GM12875 (cell line): ENCODE results near the gene SCUBE2.

Experiments used
- H3K4me3 ChIP-seq: one replicate; pipeline ENCODE4 v1.5.1; 2011; ENCODE audit warnings: low read depth, low read length, control low read depth
- CTCF ChIP-seq: IDR thresholded peaks from 2 replicates; pipeline ENCODE4 v1.5.1; 2011; ENCODE audit warnings: low read depth, mild to moderate bottlenecking, control low read depth, inconsistent platforms, low read length, moderate library complexity, borderline replicate concordance; ENCODE audit not compliant: insufficient read depth

SCUBE2 gene

GRCh38 chr11:9056467-9056866 lies 34.9 kb downstream of the SCUBE2 start:
- TF ChIP-seq CTCF: no peak
- H3K4me3 ChIP-seq: no peak overlapping the region

GRCh38 chr11:9053316-9054035 lies 37.9 kb downstream of the SCUBE2 start:
- no peak for TF ChIP-seq CTCF

GRCh38 chr11:9052316-9052715 lies 39.1 kb downstream of the SCUBE2 start:
- no peak for TF ChIP-seq CTCF
- H3K4me3 ChIP-seq: no peak overlapping the region

More at GRCh38 chr11:9053316-9054035, 37.9 kb downstream of the SCUBE2 start:
- H3K4me3 ChIP-seq: no peak overlapping the region

- H3K4me3 ChIP-seq: no peak overlapping the region
- TF ChIP-seq CTCF: no peak
Measured at GRCh38 chr11:9049959-9050358, 41.4 kb downstream of the SCUBE2 start.

GRCh38 chr11:9047964-9048523 lies 43.4 kb downstream of the SCUBE2 start:
- H3K4me3 ChIP-seq: no peak overlapping the region
- TF ChIP-seq CTCF: no peak

- TF ChIP-seq CTCF: no peak
- no peak overlapping the region for H3K4me3 ChIP-seq
Measured at GRCh38 chr11:9046481-9046880, 44.9 kb downstream of the SCUBE2 start.

- no peak for TF ChIP-seq CTCF
- H3K4me3 ChIP-seq: no peak overlapping the region
Measured at GRCh38 chr11:9042488-9042887, 48.9 kb downstream of the SCUBE2 start.
